GM19099 (cell line): ENCODE measurements around the gene STOX2.

Source experiments
- POLR2A ChIP-seq: IDR thresholded peaks from 3 replicates; pipeline ENCODE4 v1.6.1; 2011; ENCODE audit warnings: low read depth; ENCODE audit not compliant: insufficient read length; ENCODE audit errors: extremely low read depth

Gene STOX2

GRCh38 chr4:183905081-183905592, at the start of gene STOX2:
Gene STOX2, plus strand, starts transcription at chr4:183905307. Its CDS starts 1,484 bp downstream, at chr4:183906791.
- TF ChIP-seq POLR2A: no peak

GRCh38 chr4:183855323-183856190, 49.5 kb upstream of the STOX2 start:
- TF ChIP-seq POLR2A: no peak

GRCh38 chr4:183857040-183857439, 48.1 kb upstream of the STOX2 start:
- TF ChIP-seq POLR2A: no peak

GRCh38 chr4:183858011-183858615, 47.0 kb upstream of the STOX2 start:
- TF ChIP-seq POLR2A: no peak

GRCh38 chr4:183860119-183860518, 45.0 kb upstream of the STOX2 start:
- TF ChIP-seq POLR2A: no peak

GRCh38 chr4:183860731-183861130, 44.4 kb upstream of the STOX2 start:
- no peak for TF ChIP-seq POLR2A

- no peak for TF ChIP-seq POLR2A
Observed at GRCh38 chr4:183861426-183861825, 43.7 kb upstream of the STOX2 start.

GRCh38 chr4:183863155-183863825, 41.8 kb upstream of the STOX2 start:
- TF ChIP-seq POLR2A: no peak

- no peak for TF ChIP-seq POLR2A
Observed at GRCh38 chr4:183867247-183867646, 37.9 kb upstream of the STOX2 start.

GRCh38 chr4:183870997-183871396, 34.1 kb upstream of the STOX2 start:
- TF ChIP-seq POLR2A: no peak

- TF ChIP-seq POLR2A: no peak
Observed at GRCh38 chr4:183871581-183871980, 33.5 kb upstream of the STOX2 start.

- TF ChIP-seq POLR2A: no peak
Observed at GRCh38 chr4:183872531-183872930, 32.6 kb upstream of the STOX2 start.

GRCh38 chr4:183873409-183874185, 31.5 kb upstream of the STOX2 start:
- TF ChIP-seq POLR2A: no peak

GRCh38 chr4:183875251-183875825, 29.8 kb upstream of the STOX2 start:
- TF ChIP-seq POLR2A: no peak
